ENCODE measurements around the gene RASAL2.
"Not testable (repeated sequence)": the region's sequence is repeated elsewhere in the genome, so short reads cannot be mapped to it uniquely, and the experiment has no call there.

DNA sequence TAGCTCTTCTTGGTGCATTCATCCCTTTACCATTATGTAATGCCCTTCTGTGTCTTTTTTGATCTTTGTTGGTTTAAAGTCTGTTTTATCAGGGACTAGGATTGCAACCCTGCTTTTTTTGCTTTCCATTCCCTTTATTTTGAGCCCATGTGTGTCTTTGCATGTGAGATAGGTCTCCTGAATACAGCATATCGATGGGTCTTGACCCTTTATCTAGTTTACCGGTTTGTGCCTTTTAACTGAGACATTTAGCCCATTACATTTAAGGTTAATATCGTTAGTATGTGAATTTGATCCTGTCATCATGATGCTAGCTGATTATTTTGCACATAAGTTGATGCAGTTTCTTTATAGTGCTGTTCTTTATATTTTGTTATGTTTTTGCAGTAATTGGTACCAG lies 154.4 kb downstream of the RASAL2 start:
- TF ChIP-seq, protein P1, sequence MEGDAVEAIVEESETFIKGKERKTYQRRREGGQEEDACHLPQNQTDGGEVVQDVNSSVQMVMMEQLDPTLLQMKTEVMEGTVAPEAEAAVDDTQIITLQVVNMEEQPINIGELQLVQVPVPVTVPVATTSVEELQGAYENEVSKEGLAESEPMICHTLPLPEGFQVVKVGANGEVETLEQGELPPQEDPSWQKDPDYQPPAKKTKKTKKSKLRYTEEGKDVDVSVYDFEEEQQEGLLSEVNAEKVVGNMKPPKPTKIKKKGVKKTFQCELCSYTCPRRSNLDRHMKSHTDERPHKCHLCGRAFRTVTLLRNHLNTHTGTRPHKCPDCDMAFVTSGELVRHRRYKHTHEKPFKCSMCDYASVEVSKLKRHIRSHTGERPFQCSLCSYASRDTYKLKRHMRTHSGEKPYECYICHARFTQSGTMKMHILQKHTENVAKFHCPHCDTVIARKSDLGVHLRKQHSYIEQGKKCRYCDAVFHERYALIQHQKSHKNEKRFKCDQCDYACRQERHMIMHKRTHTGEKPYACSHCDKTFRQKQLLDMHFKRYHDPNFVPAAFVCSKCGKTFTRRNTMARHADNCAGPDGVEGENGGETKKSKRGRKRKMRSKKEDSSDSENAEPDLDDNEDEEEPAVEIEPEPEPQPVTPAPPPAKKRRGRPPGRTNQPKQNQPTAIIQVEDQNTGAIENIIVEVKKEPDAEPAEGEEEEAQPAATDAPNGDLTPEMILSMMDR (IDR thresholded peaks at IDR 0.05), result not testable (repeated sequence)
- not testable (repeated sequence) for TF ChIP-seq ZFX (IDR thresholded peaks at IDR 0.05; ENCODE audit: borderline replicate concordance)

Data from 22Rv1 (cell line).